NOMO-1 (cell line): ENCODE results near the gene MN1.

Experiments
- DNase-seq, 2 experiments: peaks; one replicate each; lab custom pipeline; 2025; ENCODE audit not compliant: unreplicated experiment in 2 of 2; lab: John Stamatoyannopoulos, UW

Gene MN1

GRCh38 chr22:27801616-27802345 lies at the start of gene MN1:
Gene MN1, minus strand, starts transcription at chr22:27801756. Its CDS starts 1,213 bp downstream, at chr22:27800543.
- DNase-seq = peak; percentile 7 to 13

- DNase-seq = no peak
Observed at GRCh38 chr22:27850000-27850521, 48.5 kb upstream of the MN1 start.

- DNase-seq = no peak
Observed at GRCh38 chr22:27848005-27848404, 46.4 kb upstream of the MN1 start.

GRCh38 chr22:27846910-27847309 lies 45.4 kb upstream of the MN1 start:
- DNase-seq = no peak

GRCh38 chr22:27846248-27846757 lies 44.7 kb upstream of the MN1 start:
- no peak for DNase-seq

- DNase-seq = no peak
Observed at GRCh38 chr22:27845644-27846043, 44.1 kb upstream of the MN1 start.

GRCh38 chr22:27844656-27845591 lies 43.4 kb upstream of the MN1 start:
- DNase-seq = no peak

GRCh38 chr22:27844256-27844655 lies 42.7 kb upstream of the MN1 start:
- no peak for DNase-seq

- no peak for DNase-seq
Observed at GRCh38 chr22:27843441-27843840, 41.9 kb upstream of the MN1 start.

- no peak for DNase-seq
Observed at GRCh38 chr22:27842669-27843431, 41.3 kb upstream of the MN1 start.

GRCh38 chr22:27842201-27842600 lies 40.6 kb upstream of the MN1 start:
- DNase-seq = no peak

- no peak for DNase-seq
Observed at GRCh38 chr22:27840436-27840835, 38.9 kb upstream of the MN1 start.

GRCh38 chr22:27839057-27839660 lies 37.6 kb upstream of the MN1 start:
- DNase-seq = no peak

- peak; percentile 81 to 84 for DNase-seq
Observed at GRCh38 chr22:27836181-27836580, 34.6 kb upstream of the MN1 start.

- no peak for DNase-seq
Observed at GRCh38 chr22:27835446-27835845, 33.9 kb upstream of the MN1 start.

- DNase-seq = no peak
Observed at GRCh38 chr22:27834364-27835185, 33.0 kb upstream of the MN1 start.

GRCh38 chr22:27833803-27834202 lies 32.2 kb upstream of the MN1 start:
- DNase-seq = no peak

GRCh38 chr22:27832606-27833005 lies 31.1 kb upstream of the MN1 start:
- no peak for DNase-seq

GRCh38 chr22:27829620-27830019 lies 28.1 kb upstream of the MN1 start:
- no peak for DNase-seq
